ENCODE results near the gene TMEM269. TPM values are rescaled to one million over a fixed set of nuclear protein-coding genes. Genes with fewer than 3 reads are reported as not detected.

TMEM269 gene
- total RNA-seq, 1 donor from 2014 or later = not detected

GRCh38 chr1:42848823-42849537 is 64.2 kb downstream of the TMEM269 start:
- no peak for DNase-seq

- DNase-seq = no peak
Observed at GRCh38 chr1:42849944-42850343, 65.2 kb downstream of the TMEM269 start.

Other genes starting within 250 kb of the TMEM269 start
- gene PPIH, start 126.6 kb upstream of the TMEM269 start, total RNA-seq = 28.9 TPM
- 557 TPM for gene YBX1, start 102.6 kb upstream of the TMEM269 start, total RNA-seq
- gene CLDN19, start 44.8 kb upstream of the TMEM269 start, total RNA-seq = 2.8 TPM
- 54.8 TPM for gene P3H1, start 18.0 kb upstream of the TMEM269 start, total RNA-seq
- 5.9 TPM for gene C1orf50, start 17.7 kb upstream of the TMEM269 start, total RNA-seq
- gene ERMAP, start 32.1 kb downstream of the TMEM269 start, total RNA-seq = 14.1 TPM
- 23.3 TPM for gene SVBP, start 32.4 kb downstream of the TMEM269 start, total RNA-seq
- 12.8 TPM for gene ZNF691, start 61.6 kb downstream of the TMEM269 start, total RNA-seq
- 124 TPM for gene SLC2A1, start 173.9 kb downstream of the TMEM269 start, total RNA-seq